Aorta (tissue), 5 donors: Measurements from ENCODE around the gene LDHB. TPM values are rescaled to one million over a fixed set of nuclear protein-coding genes. Genes with fewer than 3 reads are reported as not detected.

Source experiments
- ATAC-seq: fragments of 200-7000 bp; cut with Tn5 transposase; one replicate; pipeline ENCODE4 v1.9.1; 2022; ENCODE audit warnings: moderate library complexity; ENCODE audit not compliant: low FRiP score
- DNase-seq, 2 donors: peaks; one replicate each; pipeline ENCODE4 v3.0.0-alpha.2; 2020
- H3K27ac ChIP-seq, 2 donors: one replicate each; pipeline ENCODE4 v1.5.1; 2013; ENCODE audit warnings: low read length in 2 of 2, mild to moderate bottlenecking in 2 of 2, moderate library complexity in 2 of 2, control low read depth in 1 of 2, inconsistent platforms in 1 of 2, low read depth in 1 of 2
- H3K27me3 ChIP-seq, 2 donors: one replicate each; pipeline ENCODE4 v1.6.1; 2013; ENCODE audit warnings: control low read depth in 1 of 2, low read length in 1 of 2, mild to moderate bottlenecking in 1 of 2, moderate library complexity in 1 of 2; ENCODE audit not compliant: insufficient read depth in 2 of 2, control insufficient read depth in 1 of 2
- H3K36me3 ChIP-seq, 2 donors: one replicate each; pipeline ENCODE4 v1.6.1; 2013; ENCODE audit warnings: control low read depth in 1 of 2, low read length in 1 of 2, mild to moderate bottlenecking in 1 of 2; ENCODE audit not compliant: insufficient read depth in 2 of 2, control insufficient read depth in 1 of 2
- H3K4me1 ChIP-seq, 2 donors: one replicate each; pipeline ENCODE4 v1.6.1; 2013; ENCODE audit warnings: low read length in 2 of 2, control low read depth in 1 of 2, mild to moderate bottlenecking in 1 of 2, moderate library complexity in 1 of 2; ENCODE audit not compliant: insufficient read depth in 2 of 2, control insufficient read depth in 1 of 2
- H3K4me3 ChIP-seq, 2 donors: one replicate each; pipeline ENCODE4 v1.5.1; 2013; ENCODE audit warnings: low read length in 2 of 2, control low read depth in 1 of 2, mild to moderate bottlenecking in 1 of 2
- H3K9me3 ChIP-seq: one replicate; pipeline ENCODE4 v1.6.1; 2013; ENCODE audit warnings: mild to moderate bottlenecking, low read length; ENCODE audit not compliant: control insufficient read depth
- WGBS, 2 donors: extraction: QIAGEN DNeasy Blood & Tissue Kit; methylation state at CpG; one replicate each; pipeline ENCODE4 v1.1.7; 2013; 5-methylcytosine and 5-hydroxymethylcytosine counted together
- intact Hi-C, 2 donors: fragments of 100-400 bp; cut with DNase I; formaldehyde crosslinking; loops; one replicate each; pipeline versions ENCODE4 v1.14.2 to v1.15.0; 2022
- polyA plus RNA-seq, 2 donors: library from polyadenylated mRNA; stranded (reverse); fragments of 200-250 nt; gene quantifications; one replicate each; pipeline ENCODE4 v1.2.3, GENCODE V29; 2013
- total RNA-seq, 2 donors: library from RNA; stranded (reverse); fragmentation: NEBNext Ultra II Directional; extraction: Animal tissue kit (Norgen Biotek cat#: 25700); gene quantifications; one replicate each; pipeline ENCODE4 v1.2.1, GENCODE V29; 2021
- donor health status: healthy with polysubstance abuse.
- donor health status: Bipolar disorder and iron deficiency.
- donor health status: DM: no; HTN: no; CAD: no.
- donor health status: DM: no; HTN: no; CAD: no.
- donor health status: DM: yes; HTN: yes; CAD: no.

The LDHB gene
- total and polyA plus RNA-seq, 4 donors: 218 to 361 (median 256) TPM

DNA sequence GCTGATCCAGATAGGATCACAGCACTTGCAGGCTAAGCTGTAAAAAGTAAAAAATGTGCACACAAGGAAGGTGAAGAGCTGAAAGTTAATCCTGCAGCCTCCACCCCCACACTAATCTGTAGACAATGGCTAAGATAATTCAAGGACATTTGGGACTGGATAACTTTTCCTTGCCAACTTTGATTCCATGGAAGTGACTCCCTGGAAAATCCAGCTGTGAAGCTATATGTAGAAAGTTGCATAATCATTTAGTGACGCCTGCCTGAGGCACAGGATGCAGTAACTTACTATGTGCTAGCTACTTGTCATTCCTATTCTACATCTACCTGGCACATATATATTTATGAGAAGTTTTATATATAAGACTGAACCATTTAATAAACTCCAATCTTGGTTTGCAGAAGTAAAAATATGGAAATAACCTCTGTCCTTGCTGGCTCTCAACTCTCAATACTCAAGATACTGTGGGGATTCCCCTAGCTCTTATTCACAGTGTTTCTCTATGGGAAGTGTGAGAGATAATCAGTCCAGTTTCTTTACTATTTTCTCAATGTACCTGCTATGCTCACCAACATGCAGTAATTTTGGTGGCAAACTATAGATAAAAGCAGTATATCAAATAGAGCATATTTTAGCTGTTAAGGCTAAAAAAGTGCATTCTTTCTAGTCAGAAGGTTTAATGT lies 14.8 kb downstream of the LDHB start:
- DNase-seq (no peak), ATAC-seq (no peak)
- H3K4me3 ChIP-seq: no peak overlapping the region
- no peaks in the 10 kb centered on the region for H3K9me3 ChIP-seq
- no peaks in the 10 kb centered on the region for H3K27me3 ChIP-seq
- intact Hi-C loops: no loop called here
- H3K36me3 ChIP-seq: no peaks in the 10 kb centered on the region
- 67% methylated on average over 1 of the region's 1 CpG for WGBS, 2 donors
- H3K27ac ChIP-seq: no peak overlapping the region
- no peaks in the 10 kb centered on the region for H3K4me1 ChIP-seq

DNA sequence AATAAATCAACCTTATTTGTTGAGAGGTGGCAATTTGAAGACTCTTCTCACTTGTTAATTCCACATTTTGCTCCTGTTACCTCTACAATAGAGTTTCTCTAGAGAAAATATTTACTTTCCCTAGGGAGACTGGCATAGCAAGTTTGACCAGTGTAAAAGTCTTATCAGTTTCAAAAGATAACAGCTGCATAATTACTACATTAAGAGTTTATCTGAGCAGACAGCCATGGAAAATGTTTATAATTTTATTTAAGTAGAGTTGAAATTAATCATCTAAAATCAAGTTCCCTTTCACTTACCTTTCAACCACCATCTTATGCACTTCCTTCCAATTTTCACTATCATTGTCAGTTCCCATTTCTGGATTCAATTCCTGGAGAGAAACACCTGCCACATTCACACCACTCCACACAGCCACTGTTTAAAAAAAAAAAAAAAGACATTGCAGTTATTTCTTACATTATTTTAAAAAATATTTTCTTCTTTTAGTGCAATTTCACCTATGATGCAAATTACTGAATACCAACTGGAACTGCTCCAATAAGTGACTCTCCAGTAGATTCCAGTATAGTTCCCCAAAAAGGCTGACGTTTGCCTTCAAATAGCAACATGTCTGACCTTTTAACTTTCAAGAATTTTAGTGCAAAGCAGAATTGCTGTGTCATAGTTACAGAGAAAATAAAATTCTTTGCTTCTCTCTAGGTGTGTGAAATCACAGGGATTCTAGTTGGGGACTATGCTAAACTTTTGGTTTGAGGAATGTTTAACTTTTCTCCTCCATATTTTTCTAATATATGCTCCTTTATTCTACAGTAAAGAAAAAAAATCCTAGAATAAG lies 19.4 kb downstream of the LDHB start:
- H3K36me3 ChIP-seq: peaks cover 0 to 3% of the 10 kb centered on the region in 2 donors
- no peak for ATAC-seq
- no peak overlapping the region for H3K27ac ChIP-seq
- no peak overlapping the region for H3K4me3 ChIP-seq
- H3K9me3 ChIP-seq: no peaks in the 10 kb centered on the region
- WGBS, 2 donors: 27 to 38% methylated on average over 1 of the region's 1 CpG
- DNase-seq: no peak
- no peaks in the 10 kb centered on the region for H3K27me3 ChIP-seq
- intact Hi-C loops: no loop called here
- H3K4me1 ChIP-seq: no peaks in the 10 kb centered on the region

GRCh38 chr12:21634245-21634644 lies 23.4 kb downstream of the LDHB start:
- DNase-seq (no peak), ATAC-seq (no peak)
- Histone ChIP-seq H3K4me1 (no peaks in the 10 kb centered on the region), H3K27ac (no peak overlapping the region), H3K27me3 (no peaks in the 10 kb centered on the region), H3K9me3 (no peaks in the 10 kb centered on the region), H3K4me3 (no peak overlapping the region), H3K36me3 (peaks cover 0 to 3% of the 10 kb centered on the region in 2 donors)
- 97 to 99% methylated on average over 3 of the region's 3 CpGs for WGBS, 2 donors
- intact Hi-C loops: no loop called here

DNA sequence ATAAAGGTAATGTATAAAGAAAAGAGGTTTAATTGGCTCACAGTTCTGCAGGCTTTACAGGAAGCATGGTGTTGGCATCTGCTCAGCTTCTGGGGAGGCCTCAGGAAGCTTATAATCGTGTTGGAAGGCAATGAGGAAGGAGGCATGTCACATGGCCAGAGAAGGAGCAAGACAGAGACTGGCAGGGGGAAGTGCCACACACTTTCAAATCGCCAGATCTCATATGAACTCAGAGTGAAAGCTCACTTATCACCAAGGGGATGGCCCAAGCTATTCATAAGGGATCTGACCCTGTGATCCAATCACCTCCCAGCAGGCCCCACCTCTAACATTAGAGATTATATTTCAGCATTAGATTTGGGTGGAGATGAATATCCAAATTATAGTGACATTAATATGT lies 26.3 kb downstream of the LDHB start:
- Histone ChIP-seq H3K4me1 (no peaks in the 10 kb centered on the region), H3K36me3 (peaks cover 0 to 3% of the 10 kb centered on the region in 2 donors), H3K4me3 (no peak overlapping the region), H3K27ac (no peak overlapping the region), H3K9me3 (no peaks in the 10 kb centered on the region), H3K27me3 (no peaks in the 10 kb centered on the region)
- intact Hi-C loops: no loop called here
- WGBS, 2 donors: 38 to 48% methylated on average over 2 of the region's 2 CpGs
- no peak for DNase-seq
- ATAC-seq: no peak

DNA sequence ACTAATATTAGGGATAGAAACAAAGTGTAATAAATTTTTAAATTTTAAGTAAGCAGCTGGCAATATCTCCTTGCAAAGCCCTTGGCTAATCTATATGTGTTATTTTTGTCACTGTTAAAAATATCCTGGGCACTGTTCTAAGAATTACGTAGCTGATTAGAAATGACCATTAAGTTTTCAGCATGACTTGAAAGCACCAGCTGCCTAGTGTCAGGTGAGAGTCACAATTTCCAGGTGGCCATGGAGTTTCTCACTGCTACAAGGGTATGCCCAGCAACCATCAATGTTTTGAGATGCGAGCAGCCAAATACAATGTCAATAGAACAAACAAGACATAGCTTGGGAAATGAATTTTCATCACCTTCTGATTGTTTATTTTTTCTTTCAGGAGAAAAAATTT lies 29.7 kb downstream of the LDHB start:
- Histone ChIP-seq H3K27me3 (no peaks in the 10 kb centered on the region), H3K36me3 (no peaks in the 10 kb centered on the region), H3K4me1 (no peaks in the 10 kb centered on the region), H3K9me3 (no peaks in the 10 kb centered on the region), H3K27ac (no peak overlapping the region), H3K4me3 (no peak overlapping the region)
- DNase-seq (no peak), ATAC-seq (no peak)
- intact Hi-C loops: no loop called here
- WGBS, 2 donors: 28 to 35% methylated on average over 2 of the region's 2 CpGs

- Histone ChIP-seq H3K27me3 (no peaks in the 10 kb centered on the region), H3K36me3 (no peaks in the 10 kb centered on the region), H3K4me3 (no peak overlapping the region), H3K4me1 (no peaks in the 10 kb centered on the region), H3K9me3 (no peaks in the 10 kb centered on the region), H3K27ac (no peak overlapping the region)
- DNase-seq: no peak
- no peak for ATAC-seq
- intact Hi-C loops: no loop called here
These were observed 39.1 kb downstream of the LDHB start for GRCh38 chr12:21618566-21618965.

GRCh38 chr12:21617030-21617429 lies 40.6 kb downstream of the LDHB start:
- no peak overlapping the region for H3K27ac ChIP-seq
- no peaks in the 10 kb centered on the region for H3K36me3 ChIP-seq
- no peak overlapping the region for H3K4me3 ChIP-seq
- 84 to 85% methylated on average over 3 of the region's 3 CpGs for WGBS, 2 donors
- intact Hi-C loops: no loop called here
- no peaks in the 10 kb centered on the region for H3K4me1 ChIP-seq
- no peaks in the 10 kb centered on the region for H3K9me3 ChIP-seq
- DNase-seq (no peak), ATAC-seq (no peak)
- no peaks in the 10 kb centered on the region for H3K27me3 ChIP-seq

GRCh38 chr12:21615431-21615830 lies 42.2 kb downstream of the LDHB start:
- H3K36me3 ChIP-seq: no peaks in the 10 kb centered on the region
- ATAC-seq (peak; percentile 59), DNase-seq (no peak)
- no peaks in the 10 kb centered on the region for H3K27me3 ChIP-seq
- H3K27ac ChIP-seq: no peak overlapping the region
- H3K4me1 ChIP-seq: no peaks in the 10 kb centered on the region
- 0 to 4% methylated on average over 1 of the region's 1 CpG for WGBS, 2 donors
- H3K4me3 ChIP-seq: no peak overlapping the region
- intact Hi-C loops: no loop called here
- no peaks in the 10 kb centered on the region for H3K9me3 ChIP-seq

- 94% methylated on average over 2 of the region's 2 CpGs for WGBS, 2 donors
- Histone ChIP-seq H3K9me3 (no peaks in the 10 kb centered on the region), H3K27me3 (peaks cover 0 to 2% of the 10 kb centered on the region in 2 donors), H3K4me3 (no peak overlapping the region), H3K36me3 (no peaks in the 10 kb centered on the region), H3K27ac (no peak overlapping the region), H3K4me1 (no peaks in the 10 kb centered on the region)
- ATAC-seq: no peak
- DNase-seq: no peak
- intact Hi-C loops: no loop called here
These were observed 43.1 kb downstream of the LDHB start for GRCh38 chr12:21614506-21614905.
